ENCODE measurements around the gene SMAP1. TPM values are rescaled to one million over a fixed set of nuclear protein-coding genes. Genes with fewer than 3 reads are reported as not detected.

The SMAP1 gene
- total and polyA plus RNA-seq, 2 experiments from 2014 or later, result 31.1 to 34.6 TPM

GRCh38 chr6:70685494-70686180, 18.0 kb downstream of the SMAP1 start:
- TF ChIP-seq ZNF462 (CRISPR knock-in tag; IDR thresholded peaks at IDR 0.05) (no peak), REST (IDR thresholded peaks at IDR 0.05; ENCODE audit: unreplicated experiment) (no peak), JUNB (IDR thresholded peaks at IDR 0.05; ENCODE audit: unreplicated experiment) (no peak), ZNF331 (CRISPR knock-in tag; IDR thresholded peaks at IDR 0.05; ENCODE audit: low read depth) (no peak), ZNF114 (CRISPR knock-in tag; IDR thresholded peaks at IDR 0.05) (no peak), EZH2phosphoT487 (IDR thresholded peaks at IDR 0.05; ENCODE audit: unreplicated experiment) (no peak), CREB1 (CRISPR knock-in tag; IDR thresholded peaks at IDR 0.05; ENCODE audit: low read depth) (no peak), ETS1 (IDR thresholded peaks at IDR 0.05) (no peak), POLR2AphosphoS5 (IDR thresholded peaks at IDR 0.05; ENCODE audit: low read depth) (no peak), CTCF (conservative IDR thresholded peaks at IDR 0.05; ENCODE audit: low read depth in 2 of 2) (no peak), EZH2 (IDR thresholded peaks at IDR 0.05; ENCODE audit: low read depth, unreplicated experiment) (no peak)
- Histone ChIP-seq H3K4me1 (ENCODE audit: insufficient read depth) (peaks cover 4% of the 10 kb centered on the region; the same call in 1 of the 2 replicates), H4K20me1 (replicated peaks; ENCODE audit: insufficient read depth) (peaks cover 5% of the 10 kb centered on the region; the same call in 1 of the 2 replicates), H3F3A (replicated peaks; ENCODE audit: low read depth) (no peaks in the 10 kb centered on the region), H3K36me3 (ENCODE audit: insufficient read depth) (no peaks in the 10 kb centered on the region), H3K27me3 (ENCODE audit: insufficient read depth) (no peaks in the 10 kb centered on the region), H3K27ac (ENCODE audit: low read depth) (no peak overlapping the region), H3K4me3 (no peak overlapping the region), H3K4me2 (no peak overlapping the region), H2AFZ (no peak overlapping the region), H3K79me2 (replicated peaks; ENCODE audit: insufficient read depth) (peaks cover 74% of the 10 kb centered on the region), H3K9me2 (ENCODE audit: insufficient read depth) (no peaks in the 10 kb centered on the region)
- Mint-ChIP-seq H3K9me3 (no peaks in the 10 kb centered on the region), H3K4me3 (no peak overlapping the region), H3K27ac (peak overlapping the region; percentile 66), H3K36me3 (ENCODE audit: low read depth) (no peaks in the 10 kb centered on the region), H3K27me3 (ENCODE audit: insufficient read depth, low read depth, poor library complexity) (no peaks in the 10 kb centered on the region), H3K4me1 (peaks cover 26% of the 10 kb centered on the region; the same call in 2 of the 3 replicates)
- ATAC-seq (peak; percentile 56), DNase-seq (ENCODE audit: low spot score) (no peak)
